ENCODE data around the gene IL17C. TPM values are rescaled to one million over a fixed set of nuclear protein-coding genes. Genes with fewer than 3 reads are reported as not detected.
A peak's percentile ranks its signal among the peaks of the same experiment; 100 is the strongest.

The IL17C gene
- total RNA-seq, 1 experiment from 2014 or later: 1.9 TPM

DNA sequence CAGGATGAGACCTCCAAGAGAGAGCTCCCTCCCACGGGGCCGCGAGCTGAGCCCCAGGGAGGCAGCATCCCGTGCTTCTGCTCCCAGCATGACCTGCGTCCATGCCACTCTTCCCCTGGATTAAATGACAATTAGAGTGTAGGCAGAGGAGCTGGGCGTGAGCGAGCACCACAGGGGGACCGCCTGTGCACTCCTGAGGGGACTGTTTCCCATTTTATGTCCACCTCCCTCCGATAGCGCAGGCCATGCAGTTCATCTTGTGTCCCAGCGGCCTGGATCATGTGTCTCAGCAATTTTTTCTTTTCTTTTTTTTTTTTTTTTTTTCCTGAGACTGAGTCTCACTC is 5.8 kb upstream of the IL17C start:
- Mint-ChIP-seq H3K36me3 (peaks cover 19% of the 10 kb centered on the region), H3K4me3 (no peak overlapping the region), H3K27ac (peak overlapping the region; percentile 83), H3K27me3 (ENCODE audit: low read depth) (peaks cover 10% of the 10 kb centered on the region), H3K9me3 (no peaks in the 10 kb centered on the region), H3K4me1 (peaks cover 21% of the 10 kb centered on the region)
- TF ChIP-seq, protein P1, sequence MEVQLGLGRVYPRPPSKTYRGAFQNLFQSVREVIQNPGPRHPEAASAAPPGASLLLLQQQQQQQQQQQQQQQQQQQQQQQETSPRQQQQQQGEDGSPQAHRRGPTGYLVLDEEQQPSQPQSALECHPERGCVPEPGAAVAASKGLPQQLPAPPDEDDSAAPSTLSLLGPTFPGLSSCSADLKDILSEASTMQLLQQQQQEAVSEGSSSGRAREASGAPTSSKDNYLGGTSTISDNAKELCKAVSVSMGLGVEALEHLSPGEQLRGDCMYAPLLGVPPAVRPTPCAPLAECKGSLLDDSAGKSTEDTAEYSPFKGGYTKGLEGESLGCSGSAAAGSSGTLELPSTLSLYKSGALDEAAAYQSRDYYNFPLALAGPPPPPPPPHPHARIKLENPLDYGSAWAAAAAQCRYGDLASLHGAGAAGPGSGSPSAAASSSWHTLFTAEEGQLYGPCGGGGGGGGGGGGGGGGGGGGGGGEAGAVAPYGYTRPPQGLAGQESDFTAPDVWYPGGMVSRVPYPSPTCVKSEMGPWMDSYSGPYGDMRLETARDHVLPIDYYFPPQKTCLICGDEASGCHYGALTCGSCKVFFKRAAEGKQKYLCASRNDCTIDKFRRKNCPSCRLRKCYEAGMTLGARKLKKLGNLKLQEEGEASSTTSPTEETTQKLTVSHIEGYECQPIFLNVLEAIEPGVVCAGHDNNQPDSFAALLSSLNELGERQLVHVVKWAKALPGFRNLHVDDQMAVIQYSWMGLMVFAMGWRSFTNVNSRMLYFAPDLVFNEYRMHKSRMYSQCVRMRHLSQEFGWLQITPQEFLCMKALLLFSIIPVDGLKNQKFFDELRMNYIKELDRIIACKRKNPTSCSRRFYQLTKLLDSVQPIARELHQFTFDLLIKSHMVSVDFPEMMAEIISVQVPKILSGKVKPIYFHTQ (CRISPR knock-in tag; IDR thresholded peaks at IDR 0.05): no peak
- TF ChIP-seq, protein P2, sequence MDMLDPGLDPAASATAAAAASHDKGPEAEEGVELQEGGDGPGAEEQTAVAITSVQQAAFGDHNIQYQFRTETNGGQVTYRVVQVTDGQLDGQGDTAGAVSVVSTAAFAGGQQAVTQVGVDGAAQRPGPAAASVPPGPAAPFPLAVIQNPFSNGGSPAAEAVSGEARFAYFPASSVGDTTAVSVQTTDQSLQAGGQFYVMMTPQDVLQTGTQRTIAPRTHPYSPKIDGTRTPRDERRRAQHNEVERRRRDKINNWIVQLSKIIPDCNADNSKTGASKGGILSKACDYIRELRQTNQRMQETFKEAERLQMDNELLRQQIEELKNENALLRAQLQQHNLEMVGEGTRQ (CRISPR knock-in tag; IDR thresholded peaks at IDR 0.05): no peak
- TF ChIP-seq ZNF232 (CRISPR knock-in tag; IDR thresholded peaks at IDR 0.05) (no peak), CREM (CRISPR knock-in tag; IDR thresholded peaks at IDR 0.05) (no peak), ZNF138 (CRISPR knock-in tag; conservative IDR thresholded peaks at IDR 0.05) (no peak), TP53 (CRISPR knock-in tag; IDR thresholded peaks at IDR 0.05) (no peak), NFATC4 (CRISPR knock-in tag; IDR thresholded peaks at IDR 0.05) (no peak)
- TF ChIP-seq, protein P3, sequence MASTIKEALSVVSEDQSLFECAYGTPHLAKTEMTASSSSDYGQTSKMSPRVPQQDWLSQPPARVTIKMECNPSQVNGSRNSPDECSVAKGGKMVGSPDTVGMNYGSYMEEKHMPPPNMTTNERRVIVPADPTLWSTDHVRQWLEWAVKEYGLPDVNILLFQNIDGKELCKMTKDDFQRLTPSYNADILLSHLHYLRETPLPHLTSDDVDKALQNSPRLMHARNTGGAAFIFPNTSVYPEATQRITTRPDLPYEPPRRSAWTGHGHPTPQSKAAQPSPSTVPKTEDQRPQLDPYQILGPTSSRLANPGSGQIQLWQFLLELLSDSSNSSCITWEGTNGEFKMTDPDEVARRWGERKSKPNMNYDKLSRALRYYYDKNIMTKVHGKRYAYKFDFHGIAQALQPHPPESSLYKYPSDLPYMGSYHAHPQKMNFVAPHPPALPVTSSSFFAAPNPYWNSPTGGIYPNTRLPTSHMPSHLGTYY (CRISPR knock-in tag; IDR thresholded peaks at IDR 0.05): no peak
- TF ChIP-seq, protein P4, sequence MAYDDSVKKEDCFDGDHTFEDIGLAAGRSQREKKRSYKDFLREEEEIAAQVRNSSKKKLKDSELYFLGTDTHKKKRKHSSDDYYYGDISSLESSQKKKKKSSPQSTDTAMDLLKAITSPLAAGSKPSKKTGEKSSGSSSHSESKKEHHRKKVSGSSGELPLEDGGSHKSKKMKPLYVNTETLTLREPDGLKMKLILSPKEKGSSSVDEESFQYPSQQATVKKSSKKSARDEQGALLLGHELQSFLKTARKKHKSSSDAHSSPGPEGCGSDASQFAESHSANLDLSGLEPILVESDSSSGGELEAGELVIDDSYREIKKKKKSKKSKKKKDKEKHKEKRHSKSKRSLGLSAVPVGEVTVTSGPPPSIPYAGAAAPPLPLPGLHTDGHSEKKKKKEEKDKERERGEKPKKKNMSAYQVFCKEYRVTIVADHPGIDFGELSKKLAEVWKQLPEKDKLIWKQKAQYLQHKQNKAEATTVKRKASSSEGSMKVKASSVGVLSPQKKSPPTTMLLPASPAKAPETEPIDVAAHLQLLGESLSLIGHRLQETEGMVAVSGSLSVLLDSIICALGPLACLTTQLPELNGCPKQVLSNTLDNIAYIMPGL (CRISPR knock-in tag; IDR thresholded peaks at IDR 0.05): no peak
- TF ChIP-seq, protein P5, sequence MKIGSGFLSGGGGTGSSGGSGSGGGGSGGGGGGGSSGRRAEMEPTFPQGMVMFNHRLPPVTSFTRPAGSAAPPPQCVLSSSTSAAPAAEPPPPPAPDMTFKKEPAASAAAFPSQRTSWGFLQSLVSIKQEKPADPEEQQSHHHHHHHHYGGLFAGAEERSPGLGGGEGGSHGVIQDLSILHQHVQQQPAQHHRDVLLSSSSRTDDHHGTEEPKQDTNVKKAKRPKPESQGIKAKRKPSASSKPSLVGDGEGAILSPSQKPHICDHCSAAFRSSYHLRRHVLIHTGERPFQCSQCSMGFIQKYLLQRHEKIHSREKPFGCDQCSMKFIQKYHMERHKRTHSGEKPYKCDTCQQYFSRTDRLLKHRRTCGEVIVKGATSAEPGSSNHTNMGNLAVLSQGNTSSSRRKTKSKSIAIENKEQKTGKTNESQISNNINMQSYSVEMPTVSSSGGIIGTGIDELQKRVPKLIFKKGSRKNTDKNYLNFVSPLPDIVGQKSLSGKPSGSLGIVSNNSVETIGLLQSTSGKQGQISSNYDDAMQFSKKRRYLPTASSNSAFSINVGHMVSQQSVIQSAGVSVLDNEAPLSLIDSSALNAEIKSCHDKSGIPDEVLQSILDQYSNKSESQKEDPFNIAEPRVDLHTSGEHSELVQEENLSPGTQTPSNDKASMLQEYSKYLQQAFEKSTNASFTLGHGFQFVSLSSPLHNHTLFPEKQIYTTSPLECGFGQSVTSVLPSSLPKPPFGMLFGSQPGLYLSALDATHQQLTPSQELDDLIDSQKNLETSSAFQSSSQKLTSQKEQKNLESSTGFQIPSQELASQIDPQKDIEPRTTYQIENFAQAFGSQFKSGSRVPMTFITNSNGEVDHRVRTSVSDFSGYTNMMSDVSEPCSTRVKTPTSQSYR (CRISPR knock-in tag; IDR thresholded peaks at IDR 0.05): no peak
- no peak for ATAC-seq
- ChIA-PET POLR2A (interaction anchor here (1.0 to 1.9 kb wide), 3 partner anchors 13 to 62 kb away, joined by 3 to 6 read pairs (median 5); partner anchors contain the start of gene ZC3H18), CTCF (interaction anchor here (0.6 to 3.4 kb wide), 12 partner anchors 11 to 131 kb away, joined by 3 to 17 read pairs (median 5); no protein-coding TSS in a partner anchor)
- no peak for DNase-seq (ENCODE audit: low spot score)

DNA sequence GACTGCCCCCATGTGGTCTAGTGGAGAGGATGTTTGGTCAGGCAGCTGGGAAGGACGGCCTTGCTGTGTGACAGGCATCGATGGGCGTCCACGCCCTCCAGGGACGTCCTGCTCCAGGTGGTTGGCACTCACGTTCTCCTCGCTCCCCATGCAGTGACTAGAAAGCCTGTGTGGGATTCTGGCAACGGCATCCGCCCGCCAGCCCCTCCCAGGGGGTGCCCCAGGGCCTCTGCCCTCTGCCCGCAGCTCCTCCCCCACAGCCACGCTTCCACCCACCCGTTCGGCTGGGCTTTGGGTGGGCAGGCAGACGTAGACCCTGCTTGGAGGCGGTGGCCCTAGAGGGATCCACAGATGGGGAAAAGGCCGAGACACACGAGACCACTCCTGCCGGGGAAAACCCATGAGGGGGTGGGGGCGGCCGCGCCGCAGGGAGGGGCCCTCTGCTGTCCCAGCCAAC is 4.7 kb upstream of the IL17C start:
- POLR2A ChIA-PET: interaction anchor here (1.1 to 1.9 kb wide), 2 partner anchors 24 to 63 kb away, joined by 5 to 6 read pairs; partner anchors contain the start of gene ZC3H18
- Mint-ChIP-seq H3K4me3 (peak overlapping the region; percentile 69), H3K4me1 (peaks cover 33% of the 10 kb centered on the region), H3K36me3 (peaks cover 17% of the 10 kb centered on the region; the same call in 1 of the 2 replicates), H3K9me3 (no peaks in the 10 kb centered on the region), H3K27ac (no peak overlapping the region), H3K27me3 (ENCODE audit: low read depth) (peaks cover 10% of the 10 kb centered on the region)
- CTCF ChIA-PET: interaction anchor here (0.5 to 3.4 kb wide), 24 partner anchors 9 to 212 kb away, joined by 3 to 17 read pairs (median 4); partner anchors contain the start of gene ZC3H18
- DNase-seq (ENCODE audit: low spot score) (peak; percentile 67), ATAC-seq (peak; percentile 45)
- TF ChIP-seq, protein P6, sequence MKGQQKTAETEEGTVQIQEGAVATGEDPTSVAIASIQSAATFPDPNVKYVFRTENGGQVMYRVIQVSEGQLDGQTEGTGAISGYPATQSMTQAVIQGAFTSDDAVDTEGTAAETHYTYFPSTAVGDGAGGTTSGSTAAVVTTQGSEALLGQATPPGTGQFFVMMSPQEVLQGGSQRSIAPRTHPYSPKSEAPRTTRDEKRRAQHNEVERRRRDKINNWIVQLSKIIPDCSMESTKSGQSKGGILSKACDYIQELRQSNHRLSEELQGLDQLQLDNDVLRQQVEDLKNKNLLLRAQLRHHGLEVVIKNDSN (CRISPR knock-in tag; IDR thresholded peaks at IDR 0.05): 0 out of 2 replicates have a peak, but pooled peaks have one; percentile 4
- TF ChIP-seq NFE2L1 (CRISPR knock-in tag; IDR thresholded peaks at IDR 0.05): no peak
